Measurements from ENCODE around the gene FARS2. TPM values are rescaled to one million over a fixed set of nuclear protein-coding genes. Genes with fewer than 3 reads are reported as not detected.

FARS2 gene
- total and polyA plus RNA-seq, 9 of the 15 experiments (the other 6 are each of a cell fraction or from before 2014, with no cell fraction given) = 16.5 to 62.2 (median 27.0) TPM

- no peak for FAIRE-seq
Observed at GRCh38 chr6:5524110-5524509, 262.8 kb downstream of the FARS2 start.

More at GRCh38 chr6:5524110-5524509, 262.8 kb downstream of the FARS2 start:
- WGBS (ENCODE audit: insufficient coverage, low coverage, missing lambda C conversion rate) = 50% methylated on average over 2 of the region's 2 CpGs
- POLR2A ChIA-PET = interaction anchor here (0.8 to 1.9 kb wide), 2 partner anchors 13 to 15 kb away, joined by 3 to 6 read pairs; no protein-coding TSS in a partner anchor
- no peaks in the 10 kb centered on the region for H3K36me3 ChIP-seq (ENCODE audit: control insufficient read depth, insufficient read depth, low read length)
- ATAC-seq (no peak), DNase-seq (ENCODE audit: extremely low read depth in 1 of 4, low spot score in 3 of 4) (no peak)
- H3K9me1 ChIP-seq (ENCODE audit: control insufficient read depth, insufficient read depth, low read length) = no peaks in the 10 kb centered on the region
- intact Hi-C loops (cut with micrococcal nuclease) = no loop called here
- H3K79me2 ChIP-seq (ENCODE audit: control insufficient read depth, insufficient read depth, low read length) = no peaks in the 10 kb centered on the region
- H3K4me2 ChIP-seq (ENCODE audit: insufficient read depth, low read length) = no peak overlapping the region
- no peak overlapping the region for H3K27ac ChIP-seq (ENCODE audit: extremely low read depth, low read depth, low read length)
- no peak overlapping the region for H3K9ac ChIP-seq (ENCODE audit: insufficient read depth in 1 of 2, low read depth in 2 of 2, low read length in 2 of 2)
- CTCF ChIA-PET (ENCODE audit: low intra/inter-chr PET ratio) = no interaction called here
- H4K20me1 ChIP-seq (replicated peaks; ENCODE audit: control insufficient read depth, insufficient read depth, low read length) = no peaks in the 10 kb centered on the region
- in situ Hi-C loops (cut with MboI) = no loop called here
- H3K4me1 ChIP-seq (replicated peaks in 1 of 2; ENCODE audit: control insufficient read depth in 2 of 2, insufficient read depth in 2 of 2, low read length in 2 of 2) = no peaks in the 10 kb centered on the region; a peak in 1 of 5 replicates
- no peak overlapping the region for H2AFZ ChIP-seq (ENCODE audit: low read depth, low read length)
- no peaks in the 10 kb centered on the region for H3K9me3 ChIP-seq (replicated peaks; ENCODE audit: control insufficient read depth, insufficient read depth, low read depth, low read length)
- BruUV-seq (replicated peaks) = no TSS peak
- TF ChIP-seq POLR2H (tag; IDR thresholded peaks at IDR 0.05; ENCODE audit: low read depth) = no peak
- TF ChIP-seq E2F8 (IDR thresholded peaks at IDR 0.05; ENCODE audit: low read depth, partially characterized antibody) = no peak
- TF ChIP-seq CREBBP (IDR thresholded peaks at IDR 0.05; ENCODE audit: low read depth, low read length) = no peak
- TF ChIP-seq NUFIP1 (IDR thresholded peaks at IDR 0.05; ENCODE audit: partially characterized antibody) = no peak
- TF ChIP-seq MYC (IDR thresholded peaks at IDR 0.05; ENCODE audit: low read depth, low read length) = no peak
- no peak for TF ChIP-seq MYC (CRISPR knock-in tag; IDR thresholded peaks at IDR 0.05; ENCODE audit: borderline replicate concordance, low read depth)
- TF ChIP-seq TCF7 (IDR thresholded peaks at IDR 0.05; ENCODE audit: borderline replicate concordance) = no peak
- no peak for TF ChIP-seq PHB2 (IDR thresholded peaks at IDR 0.05; ENCODE audit: low read depth)
- TF ChIP-seq SOX6 (IDR thresholded peaks at IDR 0.05) = no peak
- no peak for TF ChIP-seq TRIM28 (IDR thresholded peaks at IDR 0.05)
- no peak for TF ChIP-seq SMAD3 (CRISPR knock-in tag; conservative IDR thresholded peaks at IDR 0.05)
- no peak for TF ChIP-seq HLTF (IDR thresholded peaks at IDR 0.05)
- TF ChIP-seq CREB5 (CRISPR knock-in tag; IDR thresholded peaks at IDR 0.05) = no peak
- no peak for TF ChIP-seq MYBL2 (IDR thresholded peaks at IDR 0.05; ENCODE audit: low read depth)
- TF ChIP-seq MYBL2 (CRISPR knock-in tag; IDR thresholded peaks at IDR 0.05; ENCODE audit: borderline replicate concordance) = no peak
- TF ChIP-seq RBM15 (IDR thresholded peaks at IDR 0.05; ENCODE audit: insufficient read depth, low read length) = no peak
- no peaks in the 10 kb centered on the region for H3K27me3 ChIP-seq (ENCODE audit: control insufficient read depth in 2 of 2, insufficient read depth in 2 of 2, low read length in 2 of 2)
- H3K4me3 ChIP-seq = no peak overlapping the region
